Adipose tissue (tissue), 3 donors: ENCODE data around the gene RASSF5. TPM values are rescaled to one million over a fixed set of nuclear protein-coding genes. Genes with fewer than 3 reads are reported as not detected.

Source experiments
- H3K27ac ChIP-seq: one replicate; pipeline ENCODE4 v1.5.1; 2013; ENCODE audit warnings: low read depth, low read length
- WGBS, 3 donors: extraction: QIAGEN DNeasy Blood & Tissue Kit; methylation state at CpG; one replicate each; pipeline ENCODE4 v1.1.7; 2013; 5-methylcytosine and 5-hydroxymethylcytosine counted together
- polyA plus RNA-seq, 3 donors: library from polyadenylated mRNA; stranded (reverse); fragments of 200-250 nt; gene quantifications; one replicate each; pipeline ENCODE4 v1.2.3, GENCODE V29; 2013
- donor health status: healthy with polysubstance abuse.
- donor health status: Bipolar disorder and iron deficiency.
- donor health status: healthy.

RASSF5 gene
- polyA plus RNA-seq, 3 donors = 6.1 to 7.4 (median 6.9) TPM

GRCh38 chr1:206491616-206492015 is 15.7 kb upstream of the RASSF5 start:
- 85 to 95% (median 94%) methylated on average over 4 of the region's 4 CpGs for WGBS, 3 donors
- H3K27ac ChIP-seq = no peak overlapping the region

GRCh38 chr1:206492589-206492988 is 14.7 kb upstream of the RASSF5 start:
- no peak overlapping the region for H3K27ac ChIP-seq
- 96 to 97% (median 97%) methylated on average over 10 of the region's 10 CpGs for WGBS, 3 donors

- no peak overlapping the region for H3K27ac ChIP-seq
- WGBS, 3 donors = 93 to 94% (median 94%) methylated on average over 9 of the region's 9 CpGs
Measured at GRCh38 chr1:206493279-206493678, 14.1 kb upstream of the RASSF5 start.

GRCh38 chr1:206495011-206495461 is 12.3 kb upstream of the RASSF5 start:
- H3K27ac ChIP-seq = no peak overlapping the region
- 68 to 81% (median 75%) methylated on average over 6 of the region's 6 CpGs for WGBS, 3 donors

- WGBS, 3 donors = 53 to 58% (median 57%) methylated on average over 3 of the region's 3 CpGs
Measured at GRCh38 chr1:206495493-206496046, 11.8 kb upstream of the RASSF5 start.

GRCh38 chr1:206496131-206496793 is 11.1 kb upstream of the RASSF5 start:
- WGBS, 3 donors = 23 to 29% (median 29%) methylated on average over 6 of the region's 6 CpGs
- H3K27ac ChIP-seq = no peak overlapping the region

More at GRCh38 chr1:206495493-206496046, 11.8 kb upstream of the RASSF5 start:
- no peak overlapping the region for H3K27ac ChIP-seq

GRCh38 chr1:206497363-206497762 is 10.0 kb upstream of the RASSF5 start:
- H3K27ac ChIP-seq = no peak overlapping the region
- WGBS, 3 donors = 85 to 90% (median 86%) methylated on average over 4 of the region's 4 CpGs

GRCh38 chr1:206497774-206498173 is 9.6 kb upstream of the RASSF5 start:
- WGBS, 3 donors = 88 to 97% (median 88%) methylated on average over 3 of the region's 3 CpGs

GRCh38 chr1:206498685-206499084 is 8.6 kb upstream of the RASSF5 start:
- no peak overlapping the region for H3K27ac ChIP-seq
- WGBS, 3 donors = 87 to 97% (median 94%) methylated on average over 2 of the region's 2 CpGs

More at GRCh38 chr1:206497774-206498173, 9.6 kb upstream of the RASSF5 start:
- H3K27ac ChIP-seq = no peak overlapping the region

- H3K27ac ChIP-seq = no peak overlapping the region
Measured at GRCh38 chr1:206500046-206500445, 7.3 kb upstream of the RASSF5 start.

GRCh38 chr1:206501881-206502280 is 5.5 kb upstream of the RASSF5 start:
- H3K27ac ChIP-seq = no peak overlapping the region
- WGBS, 3 donors = 82 to 89% (median 86%) methylated on average over 5 of the region's 5 CpGs

More at GRCh38 chr1:206500046-206500445, 7.3 kb upstream of the RASSF5 start:
- 86 to 97% (median 97%) methylated on average over 3 of the region's 3 CpGs for WGBS, 3 donors

GRCh38 chr1:206502403-206502802 is 4.9 kb upstream of the RASSF5 start:
- WGBS, 3 donors = 89 to 100% (median 95%) methylated on average over 2 of the region's 2 CpGs
- H3K27ac ChIP-seq = no peak overlapping the region

GRCh38 chr1:206502812-206503211 is 4.5 kb upstream of the RASSF5 start:
- no peak overlapping the region for H3K27ac ChIP-seq
- WGBS, 3 donors = 75 to 96% (median 91%) methylated on average over 1 of the region's 1 CpG

- H3K27ac ChIP-seq = no peak overlapping the region
- 37 to 75% (median 42%) methylated on average over 8 of the region's 8 CpGs for WGBS, 3 donors
Measured at GRCh38 chr1:206503591-206504362, 3.6 kb upstream of the RASSF5 start.

GRCh38 chr1:206504363-206504713 is 3.0 kb upstream of the RASSF5 start:
- H3K27ac ChIP-seq = no peak overlapping the region
- 16 to 67% (median 28%) methylated on average over 3 of the region's 3 CpGs for WGBS, 3 donors

- 74 to 77% (median 76%) methylated on average over 10 of the region's 10 CpGs for WGBS, 3 donors
- H3K27ac ChIP-seq = no peak overlapping the region
Measured at GRCh38 chr1:206505702-206506355, 1.5 kb upstream of the RASSF5 start.

- H3K27ac ChIP-seq = no peak overlapping the region
- WGBS, 3 donors = 16 to 18% (median 18%) methylated on average over 44 to 48 of the region's 48 CpGs
Measured at GRCh38 chr1:206506405-206507283, 687 bp upstream of the RASSF5 start.
